Fibroblast of lung (primary cell): Measurements from ENCODE around the gene ARPC5. TPM values are rescaled to one million over a fixed set of nuclear protein-coding genes. Genes with fewer than 3 reads are reported as not detected.
A peak's percentile ranks its signal among the peaks of the same experiment; 100 is the strongest.

Experiments
- DNase-seq, 2 donors: peaks; one replicate each; pipeline versions ENCODE4 v3.0.0 to v3.0.0-alpha.2; 2010; ENCODE audit warnings: low read depth in 2 of 2
- H2AFZ ChIP-seq: 2 replicates; pipeline ENCODE4 v1.5.1; 2012; ENCODE audit warnings: low read length, control low read depth, inconsistent platforms
- H3K27ac ChIP-seq: 2 replicates; pipeline ENCODE4 v1.5.1; 2011; ENCODE audit warnings: low read length, control low read depth; ENCODE audit not compliant: insufficient read depth
- H3K27me3 ChIP-seq: 2 replicates; pipeline ENCODE4 v1.5.1; 2011; ENCODE audit warnings: mild to moderate bottlenecking, low read length; ENCODE audit not compliant: control insufficient read depth, insufficient read depth
- H3K36me3 ChIP-seq: 2 replicates; pipeline ENCODE4 v1.5.1; 2011; ENCODE audit warnings: low read length; ENCODE audit not compliant: control insufficient read depth, insufficient read depth
- H3K4me1 ChIP-seq: 2 replicates; pipeline ENCODE4 v1.5.1; 2011; ENCODE audit warnings: low read length; ENCODE audit not compliant: control insufficient read depth, insufficient read depth; ENCODE audit errors: extremely low read depth
- H3K4me2 ChIP-seq: 2 replicates; pipeline ENCODE4 v1.5.1; 2011; ENCODE audit warnings: low read length, control low read depth; ENCODE audit not compliant: insufficient read depth; ENCODE audit errors: extremely low read depth
- H3K4me3 ChIP-seq, 4 experiments: fragments of 200-600 bp in 1 of 4; sonication (generic) in 1 of 4; replicated peaks in 1 of 4; 2 replicates each; pipeline ENCODE4 v1.5.1; 2011 to 2016; ENCODE audit warnings: low read length in 4 of 4, low read depth in 3 of 4, mild to moderate bottlenecking in 3 of 4, control low read depth in 2 of 4, inconsistent platforms in 1 of 4, mixed read lengths in 1 of 4; ENCODE audit not compliant: insufficient read depth in 1 of 4; ENCODE audit errors: control extremely low read depth in 1 of 4
- H3K79me2 ChIP-seq: 2 replicates; pipeline ENCODE4 v1.5.1; 2012; ENCODE audit warnings: mild to moderate bottlenecking, low read length, inconsistent platforms; ENCODE audit not compliant: control insufficient read depth, insufficient read depth
- H3K9ac ChIP-seq: 2 replicates; pipeline ENCODE4 v1.5.1; 2011; ENCODE audit warnings: mild to moderate bottlenecking, low read length, control low read depth; ENCODE audit not compliant: insufficient read depth
- H3K9me3 ChIP-seq: 2 replicates; pipeline ENCODE4 v1.5.1; 2012; ENCODE audit warnings: low read depth, low read length; ENCODE audit not compliant: control insufficient read depth, insufficient read depth
- H4K20me1 ChIP-seq: 2 replicates; pipeline ENCODE4 v1.5.1; 2011; ENCODE audit warnings: low read length; ENCODE audit not compliant: control insufficient read depth, insufficient read depth; ENCODE audit errors: extremely low read depth
- EZH2 ChIP-seq: IDR thresholded peaks from 2 replicates; pipeline ENCODE4 v1.5.1; 2012; ENCODE audit warnings: low read length, control low read depth, mild to moderate bottlenecking; ENCODE audit errors: missing control alignments
- polyA plus RNA-seq, 2 donors: library from polyadenylated mRNA; depleted of rRNA in 1 of 2; stranded (reverse) in 1 of 2; unstranded in 1 of 2; fragments of >200 nt; gene quantifications; 2 replicates each; pipeline ENCODE4 v1.2.1, GENCODE V29; 2011 to 2012; ENCODE audit warnings: missing spikeins in 1 of 2
- total RNA-seq: library from RNA; depleted of rRNA; stranded (reverse); fragments of >200 nt; gene quantifications from 2 replicates; pipeline ENCODE4 v1.2.1, GENCODE V29; 2014
- TF ChIP-seq, protein P1 (sequence below), 2 donors: IDR thresholded peaks in 1 of 2; conservative IDR thresholded peaks in 1 of 2; 1 replicate in 1 of 2; 2 replicates in 1 of 2; pipeline ENCODE4 v1.5.1; 2011 to 2012; ENCODE audit warnings: low read length in 2 of 2, control low read depth in 1 of 2, inconsistent platforms in 1 of 2, low read depth in 1 of 2, mild to moderate bottlenecking in 1 of 2

The ARPC5 gene
- total and polyA plus RNA-seq, 2 donors (not counting 1 experiment from before 2014, with no cell fraction given): 142 to 350 TPM

DNA sequence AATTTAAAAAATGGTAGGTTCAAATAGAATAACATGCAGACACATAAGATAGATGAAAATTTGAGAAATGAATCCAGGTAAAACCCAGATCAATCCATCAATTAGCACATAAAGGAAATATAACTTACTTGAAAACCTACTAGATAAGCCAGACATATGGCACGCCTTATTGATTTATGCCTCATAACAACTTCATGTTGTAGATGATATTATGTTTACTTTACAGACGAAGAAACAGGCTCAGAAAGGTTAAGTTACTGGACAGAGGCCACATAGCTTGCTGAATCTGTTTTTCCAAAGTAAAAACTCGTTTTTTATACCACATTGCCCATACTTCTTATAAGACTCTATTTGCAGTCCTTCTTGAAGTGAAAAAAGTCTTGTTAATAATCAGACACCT lies 23.2 kb downstream of the ARPC5 start:
- no peak for DNase-seq
- H3K4me3 ChIP-seq: no peak overlapping the region
- H3K27ac ChIP-seq: no peak overlapping the region
- H3K27me3 ChIP-seq: no peaks in the 10 kb centered on the region
- H2AFZ ChIP-seq: no peak overlapping the region
- H4K20me1 ChIP-seq: no peaks in the 10 kb centered on the region
- no peak overlapping the region for H3K9ac ChIP-seq
- TF ChIP-seq, protein P1, sequence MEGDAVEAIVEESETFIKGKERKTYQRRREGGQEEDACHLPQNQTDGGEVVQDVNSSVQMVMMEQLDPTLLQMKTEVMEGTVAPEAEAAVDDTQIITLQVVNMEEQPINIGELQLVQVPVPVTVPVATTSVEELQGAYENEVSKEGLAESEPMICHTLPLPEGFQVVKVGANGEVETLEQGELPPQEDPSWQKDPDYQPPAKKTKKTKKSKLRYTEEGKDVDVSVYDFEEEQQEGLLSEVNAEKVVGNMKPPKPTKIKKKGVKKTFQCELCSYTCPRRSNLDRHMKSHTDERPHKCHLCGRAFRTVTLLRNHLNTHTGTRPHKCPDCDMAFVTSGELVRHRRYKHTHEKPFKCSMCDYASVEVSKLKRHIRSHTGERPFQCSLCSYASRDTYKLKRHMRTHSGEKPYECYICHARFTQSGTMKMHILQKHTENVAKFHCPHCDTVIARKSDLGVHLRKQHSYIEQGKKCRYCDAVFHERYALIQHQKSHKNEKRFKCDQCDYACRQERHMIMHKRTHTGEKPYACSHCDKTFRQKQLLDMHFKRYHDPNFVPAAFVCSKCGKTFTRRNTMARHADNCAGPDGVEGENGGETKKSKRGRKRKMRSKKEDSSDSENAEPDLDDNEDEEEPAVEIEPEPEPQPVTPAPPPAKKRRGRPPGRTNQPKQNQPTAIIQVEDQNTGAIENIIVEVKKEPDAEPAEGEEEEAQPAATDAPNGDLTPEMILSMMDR (conservative IDR thresholded peaks at IDR 0.05 in 1 of 2, IDR thresholded peaks at IDR 0.05 in 1 of 2; ENCODE audit: low read depth in 1 of 2, low read length in 2 of 2): no peak
- TF ChIP-seq EZH2: no peak
- no peaks in the 10 kb centered on the region for H3K9me3 ChIP-seq
- H3K36me3 ChIP-seq: no peaks in the 10 kb centered on the region
- no peaks in the 10 kb centered on the region for H3K79me2 ChIP-seq
- peaks cover 15% of the 10 kb centered on the region for H3K4me1 ChIP-seq
- no peak overlapping the region for H3K4me2 ChIP-seq

DNA sequence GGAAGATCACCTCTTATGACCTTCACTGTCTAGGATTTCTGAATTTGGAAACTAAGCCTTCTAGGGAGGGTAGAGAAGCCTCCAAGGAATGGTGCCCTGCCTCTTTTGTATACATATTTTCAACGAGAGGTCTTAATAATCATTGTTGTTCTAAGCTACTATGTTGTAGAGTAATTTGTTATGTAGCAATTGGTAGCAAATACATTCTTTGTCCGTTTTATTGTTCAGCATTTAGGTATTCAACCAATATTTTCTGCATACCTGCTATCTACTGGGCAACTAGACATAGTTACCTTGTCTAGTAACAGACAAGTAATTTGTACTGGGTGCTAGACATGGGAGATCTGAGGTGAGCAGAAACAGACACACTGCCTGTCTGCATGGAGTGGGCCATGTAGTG lies 24.6 kb downstream of the ARPC5 start:
- no peak for DNase-seq
- peaks cover 15% of the 10 kb centered on the region for H3K4me1 ChIP-seq
- no peak overlapping the region for H3K9ac ChIP-seq
- no peaks in the 10 kb centered on the region for H3K79me2 ChIP-seq
- no peaks in the 10 kb centered on the region for H3K36me3 ChIP-seq
- no peaks in the 10 kb centered on the region for H4K20me1 ChIP-seq
- H3K4me2 ChIP-seq: no peak overlapping the region
- TF ChIP-seq, protein P1 (conservative IDR thresholded peaks at IDR 0.05 in 1 of 2, IDR thresholded peaks at IDR 0.05 in 1 of 2; ENCODE audit: low read depth in 1 of 2, low read length in 2 of 2): no peak
- TF ChIP-seq EZH2: no peak
- H3K9me3 ChIP-seq: no peaks in the 10 kb centered on the region
- no peak overlapping the region for H2AFZ ChIP-seq
- no peaks in the 10 kb centered on the region for H3K27me3 ChIP-seq
- no peak overlapping the region for H3K27ac ChIP-seq
- H3K4me3 ChIP-seq: no peak overlapping the region

DNA sequence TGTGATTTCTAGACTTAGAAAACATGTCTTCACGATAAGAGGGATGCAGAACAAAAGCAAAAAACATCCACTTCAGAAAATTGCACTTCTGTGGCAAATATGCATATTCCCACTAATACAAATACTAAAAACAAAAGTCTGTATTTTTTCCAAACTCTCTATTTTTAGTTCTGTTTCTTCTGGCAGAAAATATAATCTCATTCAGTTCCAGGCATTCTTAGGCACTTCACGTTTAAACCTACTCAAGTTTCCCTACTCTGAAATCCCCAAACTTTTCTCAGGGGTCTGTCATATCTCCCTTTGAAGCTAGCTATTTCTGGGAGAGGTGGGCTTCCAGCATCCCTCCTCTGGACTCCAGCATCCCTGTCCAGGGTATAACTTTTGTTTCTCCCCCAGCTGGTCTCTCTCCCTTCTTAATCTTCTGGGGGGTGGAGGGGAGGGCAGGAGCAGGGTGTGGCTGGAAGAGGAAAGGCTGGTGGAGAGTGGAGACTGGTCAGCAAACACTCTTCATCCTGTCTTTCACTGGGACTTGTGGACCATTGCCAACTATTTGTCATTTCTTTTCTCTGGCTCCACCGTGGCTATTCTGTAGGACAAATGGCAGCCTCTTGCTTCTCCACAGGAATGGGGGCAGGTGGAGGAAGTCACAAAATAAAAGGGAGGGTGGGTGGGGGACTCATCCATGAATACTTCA lies 25.7 kb downstream of the ARPC5 start:
- Histone ChIP-seq H4K20me1 (no peaks in the 10 kb centered on the region), H3K4me3 (no peak overlapping the region), H3K4me2 (peak overlapping the region; percentile 59), H3K36me3 (no peaks in the 10 kb centered on the region), H3K4me1 (peaks cover 15% of the 10 kb centered on the region), H3K27me3 (no peaks in the 10 kb centered on the region), H3K79me2 (no peaks in the 10 kb centered on the region), H2AFZ (peak overlapping the region; percentile 57), H3K9ac (no peak overlapping the region), H3K27ac (peak overlapping the region; percentile 30), H3K9me3 (no peaks in the 10 kb centered on the region)
- DNase-seq: peak; percentile 29 to 42
- TF ChIP-seq EZH2: no peak
- TF ChIP-seq, protein P1 (conservative IDR thresholded peaks at IDR 0.05 in 1 of 2, IDR thresholded peaks at IDR 0.05 in 1 of 2; ENCODE audit: low read depth in 1 of 2, low read length in 2 of 2): no peak
